Neural progenitor cell (in vitro differentiated cells): ENCODE measurements around the gene CERT1.

Experiments
- EZH2 ChIP-seq: fragments of 200-600 bp; sonication (generic); IDR thresholded peaks from 2 replicates; pipeline ENCODE4 v1.6.1; 2017; ENCODE audit warnings: antibody characterized with exemption, mild to moderate bottlenecking, moderate library complexity
- EZH2phosphoT487 ChIP-seq: fragments of 200-600 bp; sonication (generic); IDR thresholded peaks from 2 replicates; pipeline ENCODE4 v1.6.1; 2017; ENCODE audit warnings: antibody characterized with exemption
- TF ChIP-seq, protein P1 (sequence below): fragments of 200-600 bp; sonication (generic); IDR thresholded peaks from 2 replicates; pipeline ENCODE4 v1.5.1; 2017; ENCODE audit warnings: antibody characterized with exemption, mild to moderate bottlenecking

DNA sequence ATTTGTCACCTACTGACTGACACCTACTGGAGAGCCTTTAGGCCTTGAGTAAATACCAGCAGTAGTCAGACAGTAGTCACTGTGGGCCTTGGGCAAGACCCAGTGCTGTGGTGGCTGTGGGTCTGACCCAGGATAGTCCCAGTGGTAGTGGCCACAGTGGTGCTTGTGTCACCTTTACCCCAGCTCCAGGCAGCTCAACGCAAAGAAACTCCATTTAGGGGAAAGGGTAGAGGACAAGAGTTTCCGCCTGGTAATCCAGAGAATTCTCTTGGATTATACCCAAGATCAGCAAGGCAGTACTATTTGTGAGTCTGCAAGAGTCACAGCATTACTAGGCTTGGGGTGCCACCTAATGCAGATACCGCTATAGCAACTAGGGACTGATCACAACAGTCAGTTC lies 28.9 kb downstream of the CERT1 start:
- TF ChIP-seq, protein P1, sequence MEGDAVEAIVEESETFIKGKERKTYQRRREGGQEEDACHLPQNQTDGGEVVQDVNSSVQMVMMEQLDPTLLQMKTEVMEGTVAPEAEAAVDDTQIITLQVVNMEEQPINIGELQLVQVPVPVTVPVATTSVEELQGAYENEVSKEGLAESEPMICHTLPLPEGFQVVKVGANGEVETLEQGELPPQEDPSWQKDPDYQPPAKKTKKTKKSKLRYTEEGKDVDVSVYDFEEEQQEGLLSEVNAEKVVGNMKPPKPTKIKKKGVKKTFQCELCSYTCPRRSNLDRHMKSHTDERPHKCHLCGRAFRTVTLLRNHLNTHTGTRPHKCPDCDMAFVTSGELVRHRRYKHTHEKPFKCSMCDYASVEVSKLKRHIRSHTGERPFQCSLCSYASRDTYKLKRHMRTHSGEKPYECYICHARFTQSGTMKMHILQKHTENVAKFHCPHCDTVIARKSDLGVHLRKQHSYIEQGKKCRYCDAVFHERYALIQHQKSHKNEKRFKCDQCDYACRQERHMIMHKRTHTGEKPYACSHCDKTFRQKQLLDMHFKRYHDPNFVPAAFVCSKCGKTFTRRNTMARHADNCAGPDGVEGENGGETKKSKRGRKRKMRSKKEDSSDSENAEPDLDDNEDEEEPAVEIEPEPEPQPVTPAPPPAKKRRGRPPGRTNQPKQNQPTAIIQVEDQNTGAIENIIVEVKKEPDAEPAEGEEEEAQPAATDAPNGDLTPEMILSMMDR, result no peak
- no peak for TF ChIP-seq EZH2phosphoT487
- TF ChIP-seq EZH2, result no peak
